ENCODE data around the gene DENND10. TPM values are rescaled to one million over a fixed set of nuclear protein-coding genes. Genes with fewer than 3 reads are reported as not detected.
"Not testable (repeated sequence)": the region's sequence is repeated elsewhere in the genome, so short reads cannot be mapped to it uniquely, and the experiment has no call there.

The DENND10 gene
- total RNA-seq, 2 experiments from 2014 or later: 20.5 to 21.9 TPM

GRCh38 chr10:119149729-119150128 is 45.8 kb downstream of the DENND10 start:
- Mint-ChIP-seq H3K36me3 (ENCODE audit: low read depth) (peaks cover 39% of the 10 kb centered on the region), H3K4me1 (no peaks in the 10 kb centered on the region), H3K27me3 (no peaks in the 10 kb centered on the region), H3K9me3 (ENCODE audit: low read depth) (no peaks in the 10 kb centered on the region), H3K27ac (no peak overlapping the region), H3K4me3 (no peak overlapping the region)
- peak; percentile 53 for DNase-seq
- POLR2A ChIA-PET: no interaction called here
- intact Hi-C loops (cut with DNase I, micrococcal nuclease): no loop called here
- ATAC-seq: peak; percentile 44
- CTCF ChIA-PET: interaction anchor here (0.6 to 0.7 kb wide), 2 partner anchors 11 to 318 kb away, joined by 3 read pairs; no protein-coding TSS in a partner anchor

GRCh38 chr10:119151601-119152000 is 47.7 kb downstream of the DENND10 start:
- ATAC-seq; intact Hi-C loops (cut with DNase I, micrococcal nuclease); DNase-seq; H3K4me1 Mint-ChIP-seq; H3K9me3 Mint-ChIP-seq (ENCODE audit: low read depth); H3K27ac Mint-ChIP-seq; H3K27me3 Mint-ChIP-seq; H3K4me3 Mint-ChIP-seq; POLR2A ChIA-PET: not testable (repeated sequence)
- H3K36me3 Mint-ChIP-seq (ENCODE audit: low read depth): peaks cover 50% of the 10 kb centered on the region
- CTCF ChIA-PET: interaction anchor here (0.6 to 0.8 kb wide), 2 partner anchors 374 to 480 kb away, joined by 3 to 4 read pairs; no protein-coding TSS in a partner anchor

GRCh38 chr10:119153041-119153440 is 49.1 kb downstream of the DENND10 start:
- intact Hi-C loops (cut with DNase I, micrococcal nuclease): no loop called here
- ChIA-PET POLR2A (no interaction called here), CTCF (interaction anchor here (0.5 kb wide), 1 partner anchor 14 kb away, joined by 3 read pairs; no protein-coding TSS in a partner anchor)
- Mint-ChIP-seq H3K4me3 (no peak overlapping the region), H3K27me3 (no peaks in the 10 kb centered on the region), H3K4me1 (no peaks in the 10 kb centered on the region), H3K36me3 (ENCODE audit: low read depth) (peaks cover 49% of the 10 kb centered on the region), H3K9me3 (ENCODE audit: low read depth) (no peaks in the 10 kb centered on the region), H3K27ac (no peak overlapping the region)
- DNase-seq (no peak), ATAC-seq (no peak)

GRCh38 chr10:119153661-119154060 is 49.7 kb downstream of the DENND10 start:
- no peak for ATAC-seq
- peaks cover 52% of the 10 kb centered on the region for H3K36me3 Mint-ChIP-seq (ENCODE audit: low read depth)
- H3K27me3 Mint-ChIP-seq: no peaks in the 10 kb centered on the region
- POLR2A ChIA-PET: no interaction called here
- DNase-seq: no peak
- H3K4me1 Mint-ChIP-seq: no peaks in the 10 kb centered on the region
- H3K9me3 Mint-ChIP-seq (ENCODE audit: low read depth): no peaks in the 10 kb centered on the region
- intact Hi-C loops (cut with DNase I, micrococcal nuclease): no loop called here
- H3K27ac Mint-ChIP-seq: no peak overlapping the region
- CTCF ChIA-PET: interaction anchor here (0.7 kb wide), 1 partner anchor 119 kb away, joined by 3 read pairs; no protein-coding TSS in a partner anchor
- H3K4me3 Mint-ChIP-seq: no peak overlapping the region

- no peak overlapping the region for H3K4me3 Mint-ChIP-seq
- H3K27me3 Mint-ChIP-seq: no peaks in the 10 kb centered on the region
- intact Hi-C loops (cut with DNase I, micrococcal nuclease): no loop called here
- peaks cover 18% of the 10 kb centered on the region for H3K4me1 Mint-ChIP-seq
- no peak for DNase-seq
- no peak overlapping the region for H3K27ac Mint-ChIP-seq
- ChIA-PET POLR2A (no interaction called here), CTCF (no interaction called here)
- no peak for ATAC-seq
- peaks cover 59% of the 10 kb centered on the region for H3K36me3 Mint-ChIP-seq (ENCODE audit: low read depth)
- no peaks in the 10 kb centered on the region for H3K9me3 Mint-ChIP-seq (ENCODE audit: low read depth)
Observed at GRCh38 chr10:119159332-119159731, 55.4 kb downstream of the DENND10 start.

GRCh38 chr10:119161680-119162451 is 58.0 kb downstream of the DENND10 start:
- no peak overlapping the region for H3K4me3 Mint-ChIP-seq
- no peak for DNase-seq
- intact Hi-C loops (cut with DNase I, micrococcal nuclease): no loop called here
- H3K9me3 Mint-ChIP-seq (ENCODE audit: low read depth): no peaks in the 10 kb centered on the region
- peaks cover 37% of the 10 kb centered on the region for H3K4me1 Mint-ChIP-seq
- ChIA-PET CTCF (interaction anchor here (0.6 to 1.4 kb wide), 2 partner anchors 31 to 67 kb away, joined by 3 read pairs; no protein-coding TSS in a partner anchor), POLR2A (no interaction called here)
- no peak overlapping the region for H3K27ac Mint-ChIP-seq
- H3K27me3 Mint-ChIP-seq: no peaks in the 10 kb centered on the region
- ATAC-seq: no peak
- H3K36me3 Mint-ChIP-seq (ENCODE audit: low read depth): peaks cover 48% of the 10 kb centered on the region

GRCh38 chr10:119162452-119163092 is 58.7 kb downstream of the DENND10 start:
- intact Hi-C loops (cut with DNase I, micrococcal nuclease): no loop called here
- H3K27me3 Mint-ChIP-seq: no peaks in the 10 kb centered on the region
- no peak overlapping the region for H3K27ac Mint-ChIP-seq
- H3K4me3 Mint-ChIP-seq: no peak overlapping the region
- ATAC-seq: no peak
- peaks cover 40% of the 10 kb centered on the region for H3K4me1 Mint-ChIP-seq
- no peak for DNase-seq
- peaks cover 54% of the 10 kb centered on the region for H3K36me3 Mint-ChIP-seq (ENCODE audit: low read depth)
- CTCF ChIA-PET: no interaction called here
- no peaks in the 10 kb centered on the region for H3K9me3 Mint-ChIP-seq (ENCODE audit: low read depth)
- POLR2A ChIA-PET: no interaction called here

- peak; percentile 94 for ATAC-seq
- Mint-ChIP-seq H3K9me3 (ENCODE audit: low read depth) (no peaks in the 10 kb centered on the region), H3K27ac (peak within 1 kb of the TSS; percentile 94), H3K4me1 (peaks cover 40% of the 10 kb centered on the region), H3K36me3 (ENCODE audit: low read depth) (peaks cover 52% of the 10 kb centered on the region), H3K4me3 (peak within 1 kb of the TSS; percentile 86), H3K27me3 (no peaks in the 10 kb centered on the region)
- ChIA-PET CTCF (interaction anchor here (1.0 to 1.5 kb wide), 5 partner anchors 15 to 139 kb away, joined by 3 to 7 read pairs (median 4); partner anchors contain the start of gene GRK5), POLR2A (interaction anchor here (0.5 to 1.1 kb wide), 3 partner anchors 9 to 86 kb away, joined by 3 to 4 read pairs (median 3); no protein-coding TSS in a partner anchor)
- peak; percentile 87 for DNase-seq
- intact Hi-C loops (cut with DNase I, micrococcal nuclease): loop anchor here (1.0 to 2.0 kb wide), 8 partner anchors 13 to 708 kb away; partner anchors contain the start of genes DENND10 (in 2 of the 2), GRK5 (in 2 of the 2), PRDX3 (in 2 of the 2) and BAG3 (in 1 of the 2)
Observed at GRCh38 chr10:119165171-119166117, 61.5 kb downstream of the DENND10 start, which contains the start of gene SFXN4. Gene SFXN4, minus strand, starts transcription at chr10:119165714. Its CDS starts 67 bp downstream, at chr10:119165647.

GRCh38 chr10:119166118-119166500 is 62.2 kb downstream of the DENND10 start:
- peaks cover 40% of the 10 kb centered on the region for H3K4me1 Mint-ChIP-seq
- CTCF ChIA-PET: interaction anchor here (1.1 kb wide), 1 partner anchor 44 kb away, joined by 3 read pairs; no protein-coding TSS in a partner anchor
- peak overlapping the region; percentile 94 for H3K27ac Mint-ChIP-seq
- H3K27me3 Mint-ChIP-seq: no peaks in the 10 kb centered on the region
- peak overlapping the region; percentile 86 for H3K4me3 Mint-ChIP-seq
- no peaks in the 10 kb centered on the region for H3K9me3 Mint-ChIP-seq (ENCODE audit: low read depth)
- ATAC-seq (peak; percentile 20), DNase-seq (no peak)
- POLR2A ChIA-PET: no interaction called here
- intact Hi-C loops (cut with DNase I, micrococcal nuclease): no loop called here
- H3K36me3 Mint-ChIP-seq (ENCODE audit: low read depth): peaks cover 47% of the 10 kb centered on the region

GRCh38 chr10:119166564-119166963 is 62.7 kb downstream of the DENND10 start:
- POLR2A ChIA-PET: interaction anchor here (1.2 kb wide), 1 partner anchor 10 kb away, joined by 3 read pairs; no protein-coding TSS in a partner anchor
- H3K36me3 Mint-ChIP-seq (ENCODE audit: low read depth): peaks cover 46% of the 10 kb centered on the region
- H3K4me3 Mint-ChIP-seq: peak overlapping the region; percentile 86
- intact Hi-C loops (cut with DNase I, micrococcal nuclease): no loop called here
- H3K4me1 Mint-ChIP-seq: peaks cover 37% of the 10 kb centered on the region
- H3K27me3 Mint-ChIP-seq: no peaks in the 10 kb centered on the region
- DNase-seq: no peak
- no peak for ATAC-seq
- peak overlapping the region; percentile 94 for H3K27ac Mint-ChIP-seq
- no peaks in the 10 kb centered on the region for H3K9me3 Mint-ChIP-seq (ENCODE audit: low read depth)
- CTCF ChIA-PET: interaction anchor here (1.1 to 1.7 kb wide), 3 partner anchors 23 to 44 kb away, joined by 3 to 5 read pairs (median 5); partner anchors contain the start of gene GRK5

All from activated CD4-positive, alpha-beta T cell treated with anti-CD3 and anti-CD28 coated beads for 36 hours (primary cell).